ENCODE results near the gene PARPBP. TPM values are rescaled to one million over a fixed set of nuclear protein-coding genes. Genes with fewer than 3 reads are reported as not detected.

Gene PARPBP
- total and polyA plus RNA-seq, 2 of the 8 experiments (the other 6 are each of a cell fraction or from before 2014, with no cell fraction given) = 10.9 to 38.1 TPM

- TF ChIP-seq FOSL1 (IDR thresholded peaks at IDR 0.05; ENCODE audit: insufficient read depth, low read depth, low read length) = no peak
- TF ChIP-seq JUND (IDR thresholded peaks at IDR 0.05; ENCODE audit: low read length) = no peak
- TF ChIP-seq EP300 (IDR thresholded peaks at IDR 0.05; ENCODE audit: borderline replicate concordance in 1 of 2, low read depth in 2 of 2, low read length in 2 of 2) = no peak
Measured at GRCh38 chr12:102195826-102196225, 75.8 kb downstream of the PARPBP start (continued).
